ENCODE results near the gene STAT6.
A peak's percentile ranks its signal among the peaks of the same experiment; 100 is the strongest.

Gene STAT6, protein sequence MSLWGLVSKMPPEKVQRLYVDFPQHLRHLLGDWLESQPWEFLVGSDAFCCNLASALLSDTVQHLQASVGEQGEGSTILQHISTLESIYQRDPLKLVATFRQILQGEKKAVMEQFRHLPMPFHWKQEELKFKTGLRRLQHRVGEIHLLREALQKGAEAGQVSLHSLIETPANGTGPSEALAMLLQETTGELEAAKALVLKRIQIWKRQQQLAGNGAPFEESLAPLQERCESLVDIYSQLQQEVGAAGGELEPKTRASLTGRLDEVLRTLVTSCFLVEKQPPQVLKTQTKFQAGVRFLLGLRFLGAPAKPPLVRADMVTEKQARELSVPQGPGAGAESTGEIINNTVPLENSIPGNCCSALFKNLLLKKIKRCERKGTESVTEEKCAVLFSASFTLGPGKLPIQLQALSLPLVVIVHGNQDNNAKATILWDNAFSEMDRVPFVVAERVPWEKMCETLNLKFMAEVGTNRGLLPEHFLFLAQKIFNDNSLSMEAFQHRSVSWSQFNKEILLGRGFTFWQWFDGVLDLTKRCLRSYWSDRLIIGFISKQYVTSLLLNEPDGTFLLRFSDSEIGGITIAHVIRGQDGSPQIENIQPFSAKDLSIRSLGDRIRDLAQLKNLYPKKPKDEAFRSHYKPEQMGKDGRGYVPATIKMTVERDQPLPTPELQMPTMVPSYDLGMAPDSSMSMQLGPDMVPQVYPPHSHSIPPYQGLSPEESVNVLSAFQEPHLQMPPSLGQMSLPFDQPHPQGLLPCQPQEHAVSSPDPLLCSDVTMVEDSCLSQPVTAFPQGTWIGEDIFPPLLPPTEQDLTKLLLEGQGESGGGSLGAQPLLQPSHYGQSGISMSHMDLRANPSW

DNA sequence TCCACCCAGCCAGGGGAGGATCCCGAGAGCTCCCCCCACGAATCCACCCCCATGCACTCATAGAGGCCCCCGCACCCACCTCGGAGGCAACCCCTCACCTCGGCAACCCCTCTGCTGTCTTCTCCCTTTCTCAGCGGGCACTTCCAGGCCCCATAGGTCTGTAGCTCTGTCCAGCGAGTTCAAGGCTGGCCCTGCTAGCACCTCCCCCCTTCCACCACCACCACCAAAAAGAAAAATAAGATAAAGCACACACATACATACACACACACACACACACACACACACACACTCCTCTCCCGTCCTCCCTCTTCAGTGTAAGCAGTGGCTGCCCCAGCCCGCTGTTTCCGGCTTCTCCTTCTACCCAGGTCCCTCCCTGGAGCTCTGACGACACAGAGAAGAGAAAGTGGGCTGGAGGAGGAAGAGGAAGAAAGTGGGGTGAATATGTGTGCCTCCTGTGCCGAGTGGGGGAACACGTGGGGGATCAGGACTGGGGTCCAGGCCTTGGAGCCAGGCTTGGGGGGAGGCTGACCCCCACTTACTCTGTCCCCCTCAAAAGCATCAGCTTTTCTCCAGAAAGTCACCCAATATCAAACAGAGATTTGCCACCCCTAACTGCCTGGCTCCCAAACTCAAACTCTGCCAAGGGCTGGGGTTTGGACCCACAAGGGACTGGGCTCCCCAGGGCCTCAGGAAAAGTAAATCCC is at the start of gene STAT6:
TSS of gene STAT6 (minus strand) at position 332 of the 704 bp plus-strand sequence. CDS start 3,084 bp downstream, outside the sequence.
- peak; percentile 83 for DNase-seq (ENCODE audit: low spot score)

DNA sequence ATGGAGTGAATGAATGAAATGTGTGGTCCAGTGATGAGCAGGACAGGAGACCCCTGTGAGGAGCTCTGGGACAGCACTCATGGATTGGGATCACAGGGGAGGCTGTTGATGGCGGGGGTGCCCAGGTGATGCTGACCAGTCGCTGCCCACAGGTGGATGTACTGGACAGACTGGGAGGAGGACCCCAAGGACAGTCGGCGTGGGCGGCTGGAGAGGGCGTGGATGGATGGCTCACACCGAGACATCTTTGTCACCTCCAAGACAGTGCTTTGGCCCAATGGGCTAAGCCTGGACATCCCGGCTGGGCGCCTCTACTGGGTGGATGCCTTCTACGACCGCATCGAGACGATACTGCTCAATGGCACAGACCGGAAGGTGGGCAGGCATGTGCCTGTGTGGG is 49.6 kb upstream of the STAT6 start:
- no peak for DNase-seq (ENCODE audit: low spot score)

DNA sequence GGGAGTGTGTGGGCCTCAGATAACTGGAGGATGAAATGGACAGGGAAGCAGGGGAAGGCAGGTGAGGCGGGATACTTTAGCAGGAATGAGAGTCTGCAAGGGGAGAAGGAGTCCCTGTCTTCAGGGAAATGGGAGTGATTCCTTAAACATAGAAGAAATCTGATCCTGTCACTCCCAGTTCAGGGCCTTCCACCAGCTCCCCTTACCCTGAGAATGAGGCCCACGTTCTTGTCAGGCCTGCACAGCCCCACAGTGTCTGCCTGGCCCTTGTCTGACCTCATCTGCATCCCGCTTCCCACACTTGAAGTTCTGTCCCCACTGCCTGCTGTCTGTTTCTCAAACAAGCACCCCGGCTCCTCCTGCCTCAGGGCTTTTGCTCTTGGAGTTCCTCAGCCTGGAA is 48.9 kb upstream of the STAT6 start:
- DNase-seq (ENCODE audit: low spot score), result no peak

DNA sequence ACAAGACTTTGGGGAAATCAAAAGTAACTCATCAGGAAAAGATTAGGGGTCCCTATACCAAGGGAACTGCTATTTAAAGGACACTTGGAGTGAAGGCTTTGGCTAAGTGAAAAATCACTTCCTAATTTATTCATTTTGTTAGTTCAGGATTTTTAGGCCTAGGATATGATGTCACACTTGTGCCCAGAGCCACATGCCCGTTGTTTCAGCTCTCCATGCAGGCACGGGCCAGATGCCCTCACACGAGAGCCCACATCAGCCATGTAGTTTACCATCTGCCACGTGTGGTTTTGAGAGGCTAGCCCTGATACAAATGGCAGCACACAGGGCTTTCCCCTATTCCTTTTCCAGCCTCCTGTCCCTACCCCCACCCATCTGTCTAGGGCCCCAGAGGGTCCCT is 48.1 kb upstream of the STAT6 start:
- no peak for DNase-seq (ENCODE audit: low spot score)

DNA sequence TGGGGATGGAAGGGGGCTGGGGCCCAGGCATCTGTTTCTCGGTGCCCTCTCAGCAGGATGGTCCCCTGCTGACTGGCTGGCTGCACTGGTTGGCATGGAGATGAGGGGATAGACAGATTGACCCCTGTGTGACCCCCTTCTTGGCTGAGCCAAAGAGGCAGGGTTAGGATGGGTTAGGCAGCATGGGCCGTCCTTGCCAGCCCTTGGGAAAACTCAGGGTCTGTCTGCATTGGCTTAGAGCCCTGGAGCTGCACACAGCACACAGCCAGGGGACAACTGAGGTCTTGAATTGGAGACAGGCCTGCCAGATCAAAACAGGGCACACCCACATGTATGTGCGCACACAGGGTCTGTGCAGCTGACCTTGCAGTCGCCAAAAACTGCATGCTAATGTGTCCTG is 47.5 kb upstream of the STAT6 start:
- DNase-seq (ENCODE audit: low spot score), result no peak

DNA sequence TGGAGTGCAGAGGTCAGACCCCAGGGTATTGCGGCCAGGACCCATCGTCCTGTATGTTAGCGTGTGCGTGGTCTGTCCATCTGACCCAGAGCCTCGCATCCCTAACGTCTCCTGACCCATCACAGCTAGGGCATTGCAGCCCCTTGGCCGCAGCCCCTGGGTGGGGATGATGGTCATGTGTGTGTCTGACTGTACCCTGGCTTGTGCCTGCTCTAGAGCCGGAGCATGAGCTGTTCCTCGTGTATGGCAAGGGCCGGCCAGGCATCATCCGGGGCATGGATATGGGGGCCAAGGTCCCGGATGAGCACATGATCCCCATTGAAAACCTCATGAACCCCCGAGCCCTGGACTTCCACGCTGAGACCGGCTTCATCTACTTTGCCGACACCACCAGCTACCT is 47.0 kb upstream of the STAT6 start:
- no peak for DNase-seq (ENCODE audit: low spot score)

DNA sequence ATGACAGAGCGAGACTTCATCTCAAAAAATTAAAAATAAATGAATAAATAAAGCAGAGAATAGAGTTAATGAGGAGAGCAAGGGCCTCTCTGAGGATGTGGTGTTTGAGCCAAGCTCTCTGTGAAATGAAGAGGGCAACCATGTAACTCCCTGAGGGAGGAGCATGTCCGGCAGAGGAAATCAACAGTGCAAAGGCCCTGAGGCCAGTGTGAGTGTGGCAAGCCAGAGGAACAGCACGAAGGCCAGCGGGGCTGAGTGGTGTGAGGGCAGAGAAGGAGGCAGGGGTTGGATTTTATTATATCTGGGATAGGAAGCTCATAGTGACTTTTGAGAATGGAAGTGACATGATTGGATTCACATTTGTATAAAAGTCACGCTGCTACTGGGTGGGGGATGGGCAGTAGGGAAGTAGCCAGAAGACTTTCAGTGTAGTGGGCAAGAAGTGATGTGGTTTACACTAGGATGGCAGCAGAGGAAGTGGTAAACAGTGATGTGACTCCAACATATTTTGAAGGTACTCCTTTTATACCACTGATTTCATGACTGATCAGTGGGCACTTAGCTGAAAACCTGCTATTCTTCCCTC is 46.5 kb upstream of the STAT6 start:
- DNase-seq (ENCODE audit: low spot score), result no peak

DNA sequence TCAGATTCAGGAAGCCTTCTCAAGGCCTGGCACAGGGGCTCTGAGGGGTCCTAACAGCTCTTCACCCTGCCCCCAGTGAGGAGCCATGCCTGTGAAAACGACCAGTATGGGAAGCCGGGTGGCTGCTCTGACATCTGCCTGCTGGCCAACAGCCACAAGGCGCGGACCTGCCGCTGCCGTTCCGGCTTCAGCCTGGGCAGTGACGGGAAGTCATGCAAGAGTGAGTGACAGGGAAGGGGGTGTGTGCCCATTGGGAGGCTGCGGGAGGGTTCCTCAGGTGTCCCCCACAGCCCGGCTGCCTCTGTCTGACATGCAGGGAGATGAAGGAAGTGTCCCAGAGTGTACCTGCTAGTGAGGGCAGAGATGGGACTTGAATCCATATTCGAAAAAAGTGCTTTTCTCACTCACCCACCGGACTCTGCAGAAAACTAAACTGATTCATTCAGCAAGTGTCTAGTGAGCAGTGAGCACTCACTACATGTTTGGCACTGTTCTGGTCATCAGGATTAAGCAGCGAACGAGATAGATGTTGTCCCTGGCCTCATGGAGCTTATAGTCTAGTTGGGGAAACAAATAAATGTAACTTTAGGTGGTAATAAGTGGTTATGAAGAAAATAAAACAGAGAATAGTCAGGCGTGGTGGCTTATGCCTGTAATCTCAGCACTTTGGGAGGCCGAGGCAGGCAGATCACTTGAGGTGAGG is 45.7 kb upstream of the STAT6 start:
- no peak for DNase-seq (ENCODE audit: low spot score)

DNA sequence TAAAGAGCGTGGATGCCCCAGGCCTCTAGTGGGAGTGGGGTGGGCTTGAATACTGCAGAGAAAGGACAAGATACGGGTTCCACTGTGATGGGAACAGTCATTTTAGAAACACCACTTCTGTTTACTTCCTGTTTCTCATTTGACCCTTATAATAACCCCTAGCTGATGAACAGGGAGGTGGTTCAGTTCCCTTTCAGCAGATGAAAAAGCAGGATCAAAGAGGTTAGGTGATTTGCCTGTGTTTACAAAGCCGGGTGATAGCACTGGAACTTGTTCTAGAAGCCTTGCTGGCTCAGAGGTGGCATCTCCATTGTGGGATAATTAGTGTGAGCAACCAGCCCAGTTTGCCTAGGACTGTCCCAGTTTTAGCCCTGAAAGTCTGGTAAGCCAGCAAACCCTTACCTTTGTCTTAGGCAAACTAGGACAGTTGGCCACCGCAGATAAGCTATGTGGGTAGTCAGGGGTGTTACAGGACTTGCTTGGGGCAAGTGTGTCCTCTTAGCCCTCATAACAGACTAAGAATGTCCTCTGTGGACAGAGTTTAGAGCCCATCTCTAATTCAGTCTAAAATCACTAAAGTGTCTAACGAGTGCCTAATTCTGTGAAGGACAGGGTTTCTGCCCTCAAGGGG is 43.8 kb upstream of the STAT6 start:
- DNase-seq (ENCODE audit: low spot score), result no peak

DNA sequence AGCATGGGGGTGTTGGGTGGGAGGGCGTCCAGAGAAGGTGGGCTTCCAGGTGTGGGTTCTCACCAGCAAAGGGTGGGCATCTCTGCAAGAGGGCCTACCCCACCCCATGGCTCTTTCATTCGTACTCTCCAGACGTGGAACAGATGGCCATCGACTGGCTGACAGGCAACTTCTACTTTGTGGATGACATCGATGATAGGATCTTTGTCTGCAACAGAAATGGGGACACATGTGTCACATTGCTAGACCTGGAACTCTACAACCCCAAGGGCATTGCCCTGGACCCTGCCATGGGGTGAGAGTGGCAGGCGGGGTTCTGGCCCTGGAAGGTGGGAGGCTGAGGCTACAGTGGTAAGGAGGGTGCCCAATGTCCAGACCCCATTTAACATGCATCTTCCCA is 42.9 kb upstream of the STAT6 start:
- no peak for DNase-seq (ENCODE audit: low spot score)

DNA sequence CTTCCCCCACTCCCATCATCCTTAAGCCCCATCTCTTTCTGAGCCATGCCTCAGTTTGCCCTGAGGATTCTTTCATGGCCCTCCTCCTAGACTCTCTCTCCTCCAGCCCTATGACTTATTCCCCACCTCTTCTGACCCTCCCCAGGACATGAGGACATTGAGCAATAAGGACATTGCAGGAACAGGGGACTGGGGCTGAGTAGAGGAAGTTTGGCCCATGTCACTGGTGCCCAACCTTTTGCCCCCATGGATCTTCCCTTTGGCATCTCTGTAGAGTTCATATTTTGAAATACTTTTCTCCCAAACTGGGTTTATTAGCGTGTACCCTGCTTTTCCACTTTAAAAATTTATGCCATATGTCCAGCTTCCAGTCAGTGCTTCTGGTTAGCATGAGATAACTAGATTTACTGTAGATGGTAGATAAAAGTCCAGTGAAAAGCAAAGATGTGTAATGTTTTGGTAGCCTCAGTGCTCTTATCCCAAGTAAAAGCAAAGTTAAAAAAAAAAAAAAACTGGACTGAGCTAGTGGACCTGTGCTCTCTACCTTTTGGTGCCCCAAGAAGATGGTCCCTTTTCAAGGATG is 42.3 kb upstream of the STAT6 start:
- no peak for DNase-seq (ENCODE audit: low spot score)

DNA sequence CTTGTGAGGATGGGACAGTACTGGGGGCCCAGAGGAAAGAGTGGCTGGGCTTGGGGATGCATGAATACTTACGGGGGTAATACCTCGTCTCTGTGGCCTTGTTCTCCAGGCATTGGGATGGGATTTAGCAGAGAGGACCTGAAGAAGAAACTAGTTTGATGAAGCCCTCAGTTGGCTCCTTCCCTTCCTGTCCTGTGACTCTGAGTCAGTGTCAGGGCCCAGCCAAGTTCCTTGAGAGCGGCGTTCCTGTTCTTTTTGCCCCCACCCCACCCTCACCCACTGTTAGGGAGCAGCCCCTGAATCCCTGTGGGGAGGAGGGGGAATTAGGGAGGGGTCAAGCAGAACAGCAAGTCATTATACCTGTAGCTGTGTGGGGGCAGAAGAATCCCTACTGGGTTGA is 41.5 kb upstream of the STAT6 start:
- DNase-seq (ENCODE audit: low spot score), result no peak

DNA sequence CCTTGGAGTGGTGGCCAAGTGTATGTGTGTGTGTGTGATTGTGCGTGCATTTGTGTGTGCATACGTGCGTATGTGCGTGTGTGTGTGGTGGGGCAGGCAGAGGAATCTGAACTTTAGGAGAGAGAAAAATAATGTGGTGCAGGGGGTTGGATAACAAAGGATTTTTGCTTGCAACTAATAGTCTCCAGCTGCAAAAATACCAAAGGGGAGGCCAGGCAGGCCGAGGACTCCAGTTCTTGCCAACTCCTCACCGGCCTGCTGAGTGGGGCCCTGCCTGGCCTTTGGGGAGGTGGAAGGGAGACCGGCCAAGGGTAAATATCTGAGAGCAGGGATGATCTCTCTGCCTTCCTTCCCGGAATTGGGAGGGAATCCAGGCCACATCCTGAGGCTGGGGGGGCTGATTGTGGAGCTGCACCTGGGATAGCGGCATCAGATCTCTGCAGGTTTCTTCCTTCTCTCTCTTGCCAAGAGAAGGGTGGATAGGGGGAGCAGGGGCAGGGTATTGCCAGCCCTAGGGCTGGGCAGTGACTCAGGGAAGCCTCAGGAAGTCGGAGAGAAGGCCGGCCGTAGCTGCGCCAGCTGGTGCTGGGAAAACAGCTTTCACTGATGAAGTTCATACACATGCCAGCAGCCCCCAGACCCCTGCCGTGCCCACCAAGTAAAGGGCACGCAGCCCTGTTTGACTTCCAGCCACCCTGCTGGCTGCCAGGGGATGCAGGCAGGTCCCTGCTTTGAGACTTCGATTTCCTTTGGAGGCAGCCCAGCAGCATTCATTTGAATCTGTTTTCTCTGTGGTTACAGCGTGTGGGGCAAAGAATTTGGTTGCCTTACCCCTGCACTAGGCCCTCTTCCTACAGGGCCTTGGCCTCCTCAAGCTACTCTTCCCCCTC is 40.8 kb upstream of the STAT6 start:
- DNase-seq (ENCODE audit: low spot score), result no peak

DNA sequence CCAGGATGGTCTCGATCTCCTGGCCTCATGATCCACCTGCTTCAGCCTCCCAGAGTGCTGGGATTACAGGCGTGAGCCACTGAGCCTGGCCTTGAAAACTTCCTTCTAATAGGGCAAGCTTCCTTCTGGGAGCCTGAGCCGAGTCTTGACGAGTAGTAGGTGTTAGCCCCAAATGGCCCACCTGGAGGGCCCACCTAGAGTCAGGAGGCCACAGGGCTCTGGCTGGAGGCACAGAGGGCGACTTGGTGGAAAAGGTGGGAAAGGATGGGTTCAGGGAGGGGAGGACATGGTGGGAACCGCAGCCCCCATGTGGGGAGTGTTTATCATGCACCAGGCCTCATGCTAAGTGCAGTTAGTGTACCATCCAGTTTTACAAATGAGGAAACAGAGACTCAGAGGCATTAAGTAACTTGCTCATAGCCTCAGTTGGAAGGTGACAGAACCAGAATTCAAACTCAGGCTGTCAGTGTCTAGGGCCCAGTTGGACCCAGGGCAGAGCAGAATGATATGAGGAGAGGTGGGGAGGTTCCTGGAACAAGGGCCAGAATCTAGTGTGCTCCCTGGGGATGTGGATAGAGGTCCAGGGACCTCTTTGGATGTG is 39.3 kb upstream of the STAT6 start:
- DNase-seq (ENCODE audit: low spot score), result no peak

DNA sequence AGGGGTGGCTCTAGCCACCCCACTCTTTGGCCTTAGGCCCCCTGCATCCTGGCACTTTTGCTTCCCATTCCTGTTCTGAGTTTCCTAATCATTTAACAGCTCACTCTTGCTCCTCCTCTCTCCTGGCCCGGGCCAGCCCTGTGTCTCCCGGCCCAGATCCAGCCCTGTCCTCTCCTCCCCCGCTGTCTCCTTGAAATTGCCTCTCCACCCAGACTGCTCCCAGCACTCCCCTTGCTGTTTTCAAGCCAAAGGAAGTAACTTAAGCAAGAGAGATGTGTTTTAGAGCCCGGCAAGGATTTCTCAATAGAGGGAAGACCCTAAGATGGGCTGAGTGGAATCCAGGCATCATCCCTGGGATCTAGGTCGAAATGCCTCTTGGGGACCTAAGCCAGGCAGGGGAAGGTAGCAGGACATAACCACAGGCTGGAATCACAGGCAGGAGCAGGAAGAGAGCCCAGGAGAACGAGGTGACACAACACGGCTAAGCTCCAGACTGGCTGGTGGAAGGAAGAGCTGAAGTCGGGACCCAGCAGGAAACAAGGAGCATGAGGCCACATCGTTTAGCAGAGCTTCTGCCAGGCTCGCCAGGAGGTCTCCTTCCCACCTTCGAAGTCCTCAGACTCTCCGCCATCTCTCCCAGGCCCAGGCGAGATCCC is 38.2 kb upstream of the STAT6 start:
- no peak for DNase-seq (ENCODE audit: low spot score)

DNA sequence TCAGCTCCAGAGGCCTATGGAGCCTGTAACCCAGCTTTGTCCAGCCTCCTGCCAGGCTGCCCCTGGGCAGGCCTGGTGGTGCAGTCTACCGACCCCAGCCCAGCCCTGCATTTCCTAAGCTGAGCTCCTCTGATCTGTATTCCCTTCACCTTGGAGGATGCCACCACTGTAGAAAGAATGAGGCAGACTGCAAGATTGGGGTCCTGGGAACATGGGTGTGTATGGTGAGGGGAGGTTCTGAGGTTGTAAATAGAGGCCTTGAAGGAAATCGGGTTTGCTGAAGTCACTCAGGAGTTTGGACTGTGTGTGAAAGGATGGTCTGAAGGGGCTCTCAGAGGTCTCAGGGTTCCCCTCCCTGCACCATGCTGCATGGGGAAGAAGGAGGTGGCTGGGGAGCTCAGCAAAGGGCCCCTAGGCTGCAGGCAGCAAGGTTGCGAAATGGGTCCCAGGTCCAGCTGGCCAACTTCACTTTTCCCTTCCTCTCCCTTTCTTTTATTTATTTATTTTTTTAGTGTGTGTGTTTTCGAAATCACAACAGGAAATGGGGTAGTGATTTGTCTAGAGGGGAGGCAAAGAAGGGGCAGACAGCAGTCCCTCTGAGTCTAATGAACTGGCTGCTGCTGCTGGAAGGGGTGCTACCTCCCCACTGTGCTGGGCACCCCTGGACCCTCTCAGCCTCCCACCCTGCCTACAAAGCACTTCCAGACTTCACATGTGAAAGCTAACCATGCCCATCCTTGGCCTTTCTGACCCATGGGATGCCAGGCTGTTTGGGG is 37.5 kb upstream of the STAT6 start:
- no peak for DNase-seq (ENCODE audit: low spot score)

DNA sequence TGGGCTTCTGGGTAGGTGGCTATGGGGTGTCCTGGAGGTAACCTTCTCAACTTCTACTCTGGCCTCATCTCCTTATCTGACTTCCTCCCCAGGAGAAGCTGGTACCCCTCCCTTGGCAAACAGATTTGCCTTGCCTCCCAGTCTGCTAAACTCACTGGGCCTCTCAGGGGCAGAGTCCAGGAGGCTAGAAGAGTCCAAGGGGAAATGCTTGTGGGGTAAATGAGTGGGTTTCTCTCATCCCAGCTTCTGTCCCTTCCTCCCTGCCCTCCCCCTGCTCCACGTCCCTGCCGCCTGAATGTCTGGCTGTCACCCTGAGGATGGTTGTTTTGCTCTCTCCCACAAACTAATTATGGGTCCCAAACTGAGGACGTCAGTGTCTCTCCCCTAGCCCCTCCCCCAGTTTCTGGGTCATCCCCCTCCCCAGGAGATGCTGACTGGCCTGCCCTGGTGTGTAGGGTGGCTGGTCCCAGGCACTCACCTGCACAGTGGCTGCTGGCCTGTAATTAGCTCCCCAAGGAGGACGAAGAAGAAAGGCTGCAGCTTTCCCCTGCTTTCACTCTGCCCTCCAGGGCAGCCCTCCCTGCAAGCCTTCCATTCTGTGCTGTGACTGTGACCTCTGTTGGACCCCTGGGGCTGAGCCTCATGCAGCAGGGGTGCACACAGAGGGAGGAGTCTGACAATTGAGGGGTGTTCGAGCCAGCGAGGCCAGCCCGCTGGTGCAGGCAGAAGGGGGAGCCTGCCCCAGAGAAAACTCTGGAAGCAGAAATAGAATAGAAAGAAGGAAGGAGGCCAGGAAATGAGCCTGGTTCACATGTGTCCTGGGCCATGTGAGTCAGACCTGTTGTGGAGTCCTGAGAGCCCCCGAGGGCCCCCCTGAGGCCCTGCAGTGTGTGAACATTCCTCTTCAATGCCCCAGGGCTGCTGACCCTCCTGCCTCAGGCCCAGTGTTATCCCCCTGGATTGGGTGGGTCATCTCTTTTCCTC is 36.1 kb upstream of the STAT6 start, which contains the start of gene LRP1-AS:
TSS of gene LRP1-AS (minus strand) at position 659 of the 984 bp plus-strand sequence.
- DNase-seq (ENCODE audit: low spot score), result no peak

Data from RKO (cell line).